SW 1271 (cell line): Measurements from ENCODE around the gene KRTAP12-4.
"Not testable (repeated sequence)": the region's sequence is repeated elsewhere in the genome, so short reads cannot be mapped to it uniquely, and the experiment has no call there.

Source experiments
- DNase-seq, 2 experiments: peaks; one replicate each; lab custom pipeline; 2025; lab: John Stamatoyannopoulos, UW

The KRTAP12-4 gene

DNA sequence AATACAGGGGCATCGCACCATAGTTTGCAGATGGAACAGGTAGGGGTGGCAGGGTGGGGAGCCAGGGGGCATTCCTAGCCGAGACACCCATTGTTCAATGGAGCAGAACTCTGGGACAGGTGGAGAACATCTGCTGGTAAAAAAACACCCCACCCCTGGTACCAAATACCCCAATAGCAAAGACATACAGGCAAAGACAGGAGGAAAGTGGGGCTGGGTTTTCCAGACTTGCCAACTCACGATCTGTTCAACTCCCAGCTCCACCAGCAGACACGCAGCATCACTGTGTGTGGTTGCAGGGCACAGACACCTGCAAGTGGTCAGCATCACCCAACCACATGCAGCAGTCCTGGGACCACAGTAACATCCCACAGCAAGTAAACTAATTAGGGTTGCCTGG is 42.9 kb downstream of the KRTAP12-4 start:
- no peak for DNase-seq

DNA sequence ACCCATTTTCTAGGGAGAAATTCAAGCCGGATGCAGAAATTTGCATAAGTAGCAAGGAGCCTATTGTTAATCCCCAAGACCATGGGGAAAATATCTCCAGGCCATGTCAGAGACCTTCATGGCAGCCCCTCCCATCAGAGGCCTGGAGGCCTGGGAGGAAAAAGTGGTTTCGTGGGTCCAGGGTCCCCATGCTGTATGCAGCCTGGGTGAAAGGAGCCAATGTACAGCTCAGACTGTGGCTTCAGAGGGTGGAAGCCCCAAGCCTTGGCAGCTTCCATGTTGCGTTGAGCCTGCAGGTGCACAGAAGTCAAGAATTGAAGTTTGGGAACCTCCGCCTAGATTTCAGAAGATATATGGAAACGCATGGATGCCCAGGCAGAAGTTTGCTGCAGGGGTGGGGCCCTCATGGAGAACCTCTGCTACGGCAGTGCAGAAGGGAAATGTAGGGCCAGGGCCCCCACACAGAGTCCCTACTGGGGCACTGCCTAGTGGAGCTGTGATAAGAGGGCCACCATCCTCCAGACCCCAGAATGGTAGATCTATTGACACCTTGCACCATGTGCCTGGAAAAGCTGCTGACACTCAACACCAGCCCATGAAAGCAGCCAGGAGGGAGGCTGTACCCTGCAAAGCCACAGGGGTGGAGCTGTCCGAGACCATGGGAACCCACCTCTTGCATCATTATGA is 44.2 kb downstream of the KRTAP12-4 start:
- DNase-seq = not testable (repeated sequence)

DNA sequence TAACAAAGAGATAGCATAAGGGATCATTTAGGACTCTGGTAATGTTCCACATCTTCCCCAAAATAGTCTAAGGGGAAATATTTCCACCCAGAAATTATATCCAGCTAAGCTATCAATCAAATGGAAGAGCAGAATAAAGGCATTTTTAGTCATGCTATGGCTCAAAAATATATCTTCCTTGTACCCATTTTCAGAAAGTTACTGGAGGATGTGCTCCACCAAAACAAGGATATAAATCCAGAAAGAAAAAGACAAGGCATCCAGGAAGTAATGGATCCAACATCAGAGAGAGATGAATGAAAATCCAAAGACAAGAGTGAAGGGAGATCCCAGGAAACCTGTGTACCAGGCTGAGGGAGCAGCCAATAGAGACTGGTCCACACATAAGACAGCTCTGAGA is 45.3 kb downstream of the KRTAP12-4 start:
- no peak for DNase-seq

GRCh38 chr21:44606495-44606894 is 48.0 kb downstream of the KRTAP12-4 start:
- DNase-seq = no peak
